ENCODE data around the gene RAP1B. TPM values are rescaled to one million over a fixed set of nuclear protein-coding genes. Genes with fewer than 3 reads are reported as not detected.
"Not testable (repeated sequence)": the region's sequence is repeated elsewhere in the genome, so short reads cannot be mapped to it uniquely, and the experiment has no call there.

RAP1B gene
- total RNA-seq, 1 donor from 2014 or later = 51.8 TPM

DNA sequence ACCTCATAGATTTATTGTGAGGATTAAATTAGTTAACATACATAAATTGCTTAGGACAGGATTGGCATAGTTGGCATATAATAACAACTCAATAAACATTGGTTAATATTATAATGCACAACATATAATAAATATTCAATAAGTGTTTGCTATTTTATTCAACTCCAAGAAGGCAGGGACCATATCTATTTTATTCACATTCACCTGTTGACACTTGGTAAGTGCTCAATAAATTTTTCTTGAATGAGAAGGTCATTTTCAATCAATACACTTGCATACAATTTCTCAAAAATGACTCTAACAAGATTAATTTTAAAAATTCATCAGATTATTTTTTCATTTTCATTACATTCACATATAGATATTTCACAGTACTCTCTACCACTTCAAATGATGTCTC lies 63.7 kb downstream of the RAP1B start:
- no peak for DNase-seq (ENCODE audit: missing footprints)
- intact Hi-C loops (cut with DNase I) = no loop called here
- ATAC-seq = no peak

DNA sequence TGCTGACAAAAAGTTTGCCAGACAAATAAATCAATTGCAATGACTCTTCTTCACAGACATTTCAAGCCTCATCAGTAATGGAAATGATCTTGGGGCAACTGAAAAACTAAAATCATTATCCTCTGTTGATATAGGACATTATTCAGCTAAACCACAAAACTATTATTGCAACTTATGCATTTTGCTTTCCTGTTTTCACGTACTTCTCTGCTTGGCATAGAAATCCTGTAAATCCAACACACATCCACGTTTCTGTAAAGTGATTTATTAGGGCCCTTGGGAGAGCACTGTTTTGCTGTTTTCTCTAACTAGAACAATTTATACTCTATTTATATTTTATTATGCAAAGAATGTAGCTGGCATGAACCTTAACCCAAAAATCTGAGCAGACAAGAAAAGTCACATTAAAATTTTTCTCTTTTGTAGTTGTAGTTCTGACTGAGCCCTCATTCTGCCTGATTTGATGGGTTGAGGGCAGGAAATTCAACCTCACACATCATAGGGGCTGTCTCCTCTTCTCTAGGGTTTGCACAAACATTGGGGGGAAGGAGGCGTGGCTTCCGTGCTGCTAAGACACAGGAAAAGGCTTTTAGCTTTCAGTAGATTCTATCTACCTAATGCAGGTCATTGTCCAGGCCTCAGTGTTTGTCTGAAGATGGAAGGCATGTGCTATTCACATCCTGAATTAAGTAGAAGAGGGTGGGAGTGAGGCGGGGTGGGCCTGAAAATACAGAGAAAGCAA lies 64.6 kb downstream of the RAP1B start:
- no peak for ATAC-seq
- intact Hi-C loops (cut with DNase I) = no loop called here
- DNase-seq (ENCODE audit: missing footprints) = no peak

DNA sequence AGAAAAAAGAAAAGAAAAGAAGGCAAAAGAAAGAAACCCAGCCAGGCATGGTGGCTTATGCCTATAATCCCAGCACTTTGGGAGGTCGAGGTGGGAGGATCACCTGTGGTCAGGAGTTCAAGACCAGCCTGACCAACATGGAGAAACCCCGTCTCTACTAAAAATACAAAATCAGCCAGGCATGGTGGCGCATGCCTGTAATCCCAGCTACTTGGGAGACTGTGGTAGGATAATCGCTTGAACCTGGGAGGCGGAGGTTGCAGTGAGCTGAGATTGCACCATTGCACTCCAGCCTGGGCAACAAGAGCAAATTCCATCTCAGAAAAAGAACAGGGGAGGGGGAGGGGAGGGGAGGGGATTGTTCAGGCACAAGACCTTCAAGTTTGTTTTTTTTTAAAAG lies 66.2 kb downstream of the RAP1B start:
- ATAC-seq; intact Hi-C loops (cut with DNase I); DNase-seq (ENCODE audit: missing footprints): not testable (repeated sequence)

DNA sequence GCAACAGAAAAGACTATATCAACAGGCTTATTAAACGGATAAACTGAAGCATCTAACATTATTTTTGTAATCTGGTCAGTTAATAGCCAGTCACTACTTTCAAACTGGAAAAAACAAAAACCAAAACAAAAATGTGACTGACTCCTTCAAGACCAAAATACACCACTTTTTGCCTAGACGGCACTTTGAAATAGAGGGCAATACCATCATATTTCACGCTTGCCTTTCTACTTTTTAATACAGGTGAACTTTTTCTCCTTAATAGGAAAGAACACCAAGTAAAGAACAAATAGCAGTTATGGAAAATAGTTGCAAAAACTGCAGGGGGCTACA lies 75.5 kb downstream of the RAP1B start:
- intact Hi-C loops (cut with DNase I) = loop anchor here (1.0 to 2.0 kb wide), 3 partner anchors 61 to 280 kb away; partner anchors contain the start of genes RAP1B and SLC35E3
- DNase-seq (ENCODE audit: missing footprints) (no peak), ATAC-seq (no peak)

DNA sequence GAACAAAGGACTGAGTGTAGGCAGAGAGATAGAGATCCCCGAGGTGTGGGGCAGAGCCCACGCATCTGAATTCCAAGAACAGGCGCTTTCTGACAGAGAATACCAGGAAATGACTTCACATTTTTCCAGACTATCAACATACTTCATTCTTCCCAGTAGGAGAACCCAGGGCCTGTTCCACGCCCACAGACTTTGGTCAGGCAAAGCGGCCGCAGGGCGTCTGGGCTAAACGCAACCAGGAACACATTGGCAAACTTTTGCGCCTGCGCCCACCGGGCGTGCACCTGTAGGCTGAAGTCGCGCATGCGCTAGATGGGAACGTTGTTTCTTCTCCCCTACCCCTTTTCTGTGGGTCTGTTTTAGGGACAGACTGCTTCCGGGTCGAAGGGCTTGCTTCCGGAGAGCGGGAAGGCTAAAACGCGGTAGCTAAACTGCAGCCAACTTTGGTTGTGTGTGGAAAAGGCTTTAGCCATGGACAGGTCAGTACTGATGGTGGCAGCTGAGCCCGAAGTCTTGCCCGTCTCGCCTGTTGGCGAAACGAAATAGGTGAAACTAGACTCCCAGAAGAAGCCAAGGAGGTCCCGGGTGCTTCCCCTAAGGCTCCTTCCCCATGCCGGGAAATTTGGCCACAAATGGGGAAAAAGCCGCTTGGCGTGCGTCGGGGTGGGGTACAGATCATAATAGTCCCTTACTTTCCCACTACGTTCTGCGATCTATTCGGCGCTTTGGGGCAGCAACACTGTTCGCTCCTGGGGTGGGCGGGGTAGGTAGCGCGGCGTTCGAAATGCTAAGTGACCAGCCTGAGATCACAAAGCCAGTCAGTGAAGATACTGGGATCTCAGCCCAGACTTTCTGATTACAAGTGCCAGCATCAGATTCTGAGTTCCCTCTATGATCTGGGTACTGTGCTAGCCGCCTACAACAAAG lies 76.2 kb downstream of the RAP1B start, which contains the start of gene NUP107:
Gene NUP107 (plus strand): TSS at position 384 of the 927 bp plus-strand sequence. CDS start 88 bp downstream, at position 472.
- peak; percentile 99 for DNase-seq (ENCODE audit: missing footprints)
- intact Hi-C loops (cut with DNase I) = loop anchor here (1.0 to 2.0 kb wide), 3 partner anchors 60 to 281 kb away; partner anchors contain the start of genes RAP1B and SLC35E3
- ATAC-seq = peak; percentile 99

DNA sequence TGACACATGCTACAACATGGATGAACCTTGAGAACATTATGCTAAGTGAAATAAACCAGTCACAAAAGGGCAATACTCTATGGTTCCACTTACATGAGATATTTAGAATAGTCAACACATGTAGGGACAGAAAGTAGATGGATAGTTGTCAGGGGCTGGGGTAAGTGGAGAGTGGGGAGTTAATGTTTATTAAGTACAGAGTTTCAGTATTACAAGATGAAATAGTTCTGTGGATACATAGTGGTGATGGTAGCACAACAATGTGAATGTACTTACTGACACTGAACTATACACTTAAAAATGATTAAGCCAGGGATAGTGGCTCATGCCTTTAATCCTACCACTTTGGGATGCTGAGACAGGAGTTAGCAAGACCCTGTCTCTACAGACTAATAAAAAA lies 84.8 kb downstream of the RAP1B start:
- DNase-seq (ENCODE audit: missing footprints) = no peak
- intact Hi-C loops (cut with DNase I) = no loop called here
- ATAC-seq = no peak

DNA sequence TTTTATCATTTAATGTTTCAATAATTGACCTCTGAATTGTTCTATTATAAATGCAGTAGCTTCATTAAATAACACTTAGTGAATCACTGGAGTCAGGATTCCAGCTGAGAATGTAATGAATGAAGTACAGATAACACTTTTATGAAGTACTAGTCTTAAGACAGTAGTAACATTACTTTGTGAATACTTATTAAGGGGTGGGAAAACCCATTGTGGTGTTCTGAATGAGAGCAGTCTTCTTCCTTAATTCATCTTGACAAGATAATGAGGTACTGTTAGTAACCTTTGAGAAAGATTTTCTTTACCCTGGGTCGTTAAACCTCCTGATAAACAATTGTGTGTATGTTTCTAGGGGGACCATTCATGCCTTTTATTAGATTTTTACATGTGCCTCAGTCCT lies 88.8 kb downstream of the RAP1B start:
- no peak for ATAC-seq
- intact Hi-C loops (cut with DNase I) = no loop called here
- DNase-seq (ENCODE audit: missing footprints) = no peak

Other genes starting within 250 kb of the RAP1B start
- gene NUP107, start 76.1 kb downstream of the RAP1B start, total RNA-seq = 19.1 TPM
- gene SLC35E3, start 135.3 kb downstream of the RAP1B start, total RNA-seq = 4.2 TPM
- gene MDM2, start 197.3 kb downstream of the RAP1B start, total RNA-seq = 37.3 TPM

Data from Right ventricle myocardium inferior (tissue), 1 donor.